Measurements from ENCODE around the gene ZBTB14.

ZBTB14 gene

DNA sequence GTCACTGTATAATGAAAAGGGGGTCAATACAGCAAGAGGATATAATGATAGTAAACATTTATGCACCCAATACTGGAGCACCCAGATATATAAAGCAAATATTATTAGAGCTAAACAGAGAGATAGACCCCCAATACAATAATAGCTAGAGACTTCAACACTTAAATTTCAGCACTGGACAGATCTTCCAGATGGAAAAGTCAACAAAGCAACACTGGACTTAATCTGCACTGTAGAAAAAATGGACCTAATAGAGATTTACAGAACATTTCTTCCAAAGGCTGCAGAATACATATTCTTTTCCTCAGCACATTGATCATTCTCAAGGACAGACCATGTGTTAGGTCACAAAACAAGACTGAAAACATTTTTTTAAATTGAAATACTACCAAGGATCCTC, 26.7 kb downstream of the ZBTB14 start:
- H4K20me1 ChIP-seq (ENCODE audit: insufficient read depth, low read length, poor library complexity, severe bottlenecking), result no peaks in the 10 kb centered on the region
- no peak overlapping the region for H3K9ac ChIP-seq (ENCODE audit: low read depth, low read length, poor library complexity, severe bottlenecking)
- no peak overlapping the region for H3K4me3 ChIP-seq (ENCODE audit: low read length, poor library complexity, severe bottlenecking)
- no peaks in the 10 kb centered on the region for H3F3A ChIP-seq (ENCODE audit: low read depth)
- H3K9me3 ChIP-seq (ENCODE audit: insufficient read depth, low read depth, low read length), result no peaks in the 10 kb centered on the region
- H3K9me2 ChIP-seq (replicated peaks; ENCODE audit: low read depth, low read length), result no peaks in the 10 kb centered on the region
- H3K4me2 ChIP-seq (ENCODE audit: low read depth, low read length, poor library complexity, severe bottlenecking), result no peak overlapping the region
- H3K4me1 ChIP-seq (ENCODE audit: insufficient read depth, low read length, poor library complexity, severe bottlenecking), result no peaks in the 10 kb centered on the region
- TF ChIP-seq EZH2phosphoT487 (IDR thresholded peaks at IDR 0.05; ENCODE audit: borderline replicate concordance), result no peak
- TF ChIP-seq, protein P1, sequence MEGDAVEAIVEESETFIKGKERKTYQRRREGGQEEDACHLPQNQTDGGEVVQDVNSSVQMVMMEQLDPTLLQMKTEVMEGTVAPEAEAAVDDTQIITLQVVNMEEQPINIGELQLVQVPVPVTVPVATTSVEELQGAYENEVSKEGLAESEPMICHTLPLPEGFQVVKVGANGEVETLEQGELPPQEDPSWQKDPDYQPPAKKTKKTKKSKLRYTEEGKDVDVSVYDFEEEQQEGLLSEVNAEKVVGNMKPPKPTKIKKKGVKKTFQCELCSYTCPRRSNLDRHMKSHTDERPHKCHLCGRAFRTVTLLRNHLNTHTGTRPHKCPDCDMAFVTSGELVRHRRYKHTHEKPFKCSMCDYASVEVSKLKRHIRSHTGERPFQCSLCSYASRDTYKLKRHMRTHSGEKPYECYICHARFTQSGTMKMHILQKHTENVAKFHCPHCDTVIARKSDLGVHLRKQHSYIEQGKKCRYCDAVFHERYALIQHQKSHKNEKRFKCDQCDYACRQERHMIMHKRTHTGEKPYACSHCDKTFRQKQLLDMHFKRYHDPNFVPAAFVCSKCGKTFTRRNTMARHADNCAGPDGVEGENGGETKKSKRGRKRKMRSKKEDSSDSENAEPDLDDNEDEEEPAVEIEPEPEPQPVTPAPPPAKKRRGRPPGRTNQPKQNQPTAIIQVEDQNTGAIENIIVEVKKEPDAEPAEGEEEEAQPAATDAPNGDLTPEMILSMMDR (conservative IDR thresholded peaks at IDR 0.05; ENCODE audit: low read length), result no peak
- no peaks in the 10 kb centered on the region for H3K36me3 ChIP-seq (ENCODE audit: insufficient read depth, low read length)
- no peak overlapping the region for H2AFZ ChIP-seq (ENCODE audit: low read length)
- H3K79me2 ChIP-seq (ENCODE audit: insufficient read depth, low read length), result no peaks in the 10 kb centered on the region
- no peaks in the 10 kb centered on the region for H3K27me3 ChIP-seq (ENCODE audit: insufficient read depth, low read length, poor library complexity, severe bottlenecking)

DNA sequence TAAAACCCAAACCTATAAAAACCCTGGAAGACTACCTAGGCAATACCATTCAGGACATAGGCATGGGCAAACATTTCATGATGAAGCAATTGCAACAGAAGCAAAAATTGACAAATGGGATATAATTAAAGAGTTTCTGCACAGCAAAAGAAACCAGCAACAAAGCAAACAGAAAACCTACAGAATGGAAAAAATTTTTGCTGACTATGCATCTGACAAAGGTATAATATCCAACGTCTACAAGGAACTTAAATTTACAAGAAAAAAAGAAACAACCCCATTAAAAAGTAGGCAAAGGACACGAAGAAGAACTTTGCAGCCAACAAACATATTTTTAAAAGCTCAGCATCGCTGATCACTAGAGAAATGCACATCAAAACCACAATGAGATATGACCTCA, 28.8 kb downstream of the ZBTB14 start:
- no peaks in the 10 kb centered on the region for H3K9me2 ChIP-seq (replicated peaks; ENCODE audit: low read depth, low read length)
- no peaks in the 10 kb centered on the region for H4K20me1 ChIP-seq (ENCODE audit: insufficient read depth, low read length, poor library complexity, severe bottlenecking)
- no peak overlapping the region for H3K4me2 ChIP-seq (ENCODE audit: low read depth, low read length, poor library complexity, severe bottlenecking)
- no peak for TF ChIP-seq EZH2phosphoT487 (IDR thresholded peaks at IDR 0.05; ENCODE audit: borderline replicate concordance)
- TF ChIP-seq, protein P1 (conservative IDR thresholded peaks at IDR 0.05; ENCODE audit: low read length), result no peak
- no peak overlapping the region for H3K9ac ChIP-seq (ENCODE audit: low read depth, low read length, poor library complexity, severe bottlenecking)
- H3K9me3 ChIP-seq (ENCODE audit: insufficient read depth, low read depth, low read length), result no peaks in the 10 kb centered on the region
- H3K4me1 ChIP-seq (ENCODE audit: insufficient read depth, low read length, poor library complexity, severe bottlenecking), result no peaks in the 10 kb centered on the region
- H3K36me3 ChIP-seq (ENCODE audit: insufficient read depth, low read length), result no peaks in the 10 kb centered on the region
- H3F3A ChIP-seq (ENCODE audit: low read depth), result no peaks in the 10 kb centered on the region
- H3K27me3 ChIP-seq (ENCODE audit: insufficient read depth, low read length, poor library complexity, severe bottlenecking), result no peaks in the 10 kb centered on the region
- H3K4me3 ChIP-seq (ENCODE audit: low read length, poor library complexity, severe bottlenecking), result no peak overlapping the region
- no peaks in the 10 kb centered on the region for H3K79me2 ChIP-seq (ENCODE audit: insufficient read depth, low read length)
- no peak overlapping the region for H2AFZ ChIP-seq (ENCODE audit: low read length)

DNA sequence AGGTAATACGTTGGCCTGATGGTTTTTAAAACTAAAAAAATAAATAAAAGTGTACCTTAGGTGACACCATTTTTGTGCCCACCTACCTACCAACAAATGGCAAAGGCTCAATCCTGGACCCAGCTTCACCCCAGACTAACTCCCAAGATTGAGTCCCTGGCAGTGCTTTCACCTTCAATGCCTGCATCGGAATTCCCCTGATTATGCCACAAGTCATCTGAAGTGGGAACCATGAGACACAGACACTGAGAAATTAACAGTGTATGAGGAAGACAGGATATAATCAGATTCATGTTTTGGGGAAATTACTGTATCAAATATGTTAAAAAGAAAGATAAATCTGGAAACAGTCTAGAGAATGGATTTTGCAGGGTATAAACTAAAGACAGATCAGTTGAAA, 41.6 kb downstream of the ZBTB14 start:
- Histone ChIP-seq H3K36me3 (ENCODE audit: insufficient read depth, low read length) (no peaks in the 10 kb centered on the region), H4K20me1 (ENCODE audit: insufficient read depth, low read length, poor library complexity, severe bottlenecking) (no peaks in the 10 kb centered on the region), H3K9ac (ENCODE audit: low read depth, low read length, poor library complexity, severe bottlenecking) (no peak overlapping the region), H3K4me1 (ENCODE audit: insufficient read depth, low read length, poor library complexity, severe bottlenecking) (no peaks in the 10 kb centered on the region), H3K4me3 (ENCODE audit: low read length, poor library complexity, severe bottlenecking) (no peak overlapping the region), H3K9me3 (ENCODE audit: insufficient read depth, low read depth, low read length) (no peaks in the 10 kb centered on the region), H3K79me2 (ENCODE audit: insufficient read depth, low read length) (no peaks in the 10 kb centered on the region), H3K4me2 (ENCODE audit: low read depth, low read length, poor library complexity, severe bottlenecking) (no peak overlapping the region), H3K9me2 (replicated peaks; ENCODE audit: low read depth, low read length) (no peaks in the 10 kb centered on the region), H3K27me3 (ENCODE audit: insufficient read depth, low read length, poor library complexity, severe bottlenecking) (no peaks in the 10 kb centered on the region), H2AFZ (ENCODE audit: low read length) (no peak overlapping the region), H3F3A (ENCODE audit: low read depth) (no peaks in the 10 kb centered on the region)
- TF ChIP-seq, protein P1 (conservative IDR thresholded peaks at IDR 0.05; ENCODE audit: low read length), result no peak
- no peak for TF ChIP-seq EZH2phosphoT487 (IDR thresholded peaks at IDR 0.05; ENCODE audit: borderline replicate concordance)

All from Loucy (cell line).